H1 (cell line): ENCODE measurements around the gene KIF13A. TPM values are rescaled to one million over a fixed set of nuclear protein-coding genes. Genes with fewer than 3 reads are reported as not detected.
"Not testable (repeated sequence)": the region's sequence is repeated elsewhere in the genome, so short reads cannot be mapped to it uniquely, and the experiment has no call there.

Source experiments
- CTCF ChIA-PET: fragments of 300-600 bp; sonication (Branson Sonifier 250); formaldehyde crosslinking; loops from one replicate; lab custom pipeline; 2021; ENCODE audit not compliant: partially characterized antibody; lab: Charles Lee
- POLR2A ChIA-PET: fragments of 300-600 bp; sonication (Branson Sonifier 250); formaldehyde crosslinking; loops from one replicate; lab custom pipeline; 2021; ENCODE audit warnings: inconsistent platforms; ENCODE audit not compliant: partially characterized antibody; lab: Charles Lee
- DNase-seq, 2 experiments: peaks; one replicate each; pipeline versions ENCODE4 v3.0.0 to v3.0.0-alpha.2; 2010 to 2022; ENCODE audit warnings: low spot score in 2 of 2, low read depth in 1 of 2, mixed read lengths in 1 of 2
- FAIRE-seq: peaks from 2 replicates; lab custom pipeline; 2011; peaks lifted over from hg19 to GRCh38; lab: Jason Lieb, UNC
- H2AFZ ChIP-seq: 2 replicates; pipeline ENCODE4 v1.8.1; 2012; ENCODE audit warnings: low read length, inconsistent platforms
- H2AK5ac ChIP-seq: 2 replicates; pipeline ENCODE4 v1.6.1; 2013; ENCODE audit warnings: low read depth, low read length
- H2BK120ac ChIP-seq: replicated peaks from 2 replicates; pipeline ENCODE3; 2013; ENCODE audit warnings: low read depth, low read length, inconsistent platforms
- H2BK12ac ChIP-seq: 2 replicates; pipeline ENCODE4 v1.6.1; 2013; ENCODE audit warnings: low read depth, low read length
- H2BK15ac ChIP-seq: 2 replicates; pipeline ENCODE4 v1.6.1; 2013; ENCODE audit warnings: low read length
- H2BK20ac ChIP-seq: 2 replicates; pipeline ENCODE4 v1.6.1; 2013; ENCODE audit warnings: low read length
- H2BK5ac ChIP-seq: 2 replicates; pipeline ENCODE4 v1.6.1; 2013; ENCODE audit warnings: low read depth, low read length
- H3K14ac ChIP-seq: 2 replicates; pipeline ENCODE4 v1.6.1; 2013; ENCODE audit warnings: inconsistent platforms; ENCODE audit not compliant: insufficient read length
- H3K18ac ChIP-seq: 2 replicates; pipeline ENCODE4 v1.6.1; 2013; ENCODE audit warnings: low read length; ENCODE audit errors: extremely low read depth
- H3K23ac ChIP-seq: 2 replicates; pipeline ENCODE4 v1.6.1; 2013; ENCODE audit warnings: inconsistent platforms; ENCODE audit not compliant: insufficient read length
- H3K23me2 ChIP-seq: 2 replicates; pipeline ENCODE4 v1.6.1; 2013; ENCODE audit warnings: low read depth, low read length
- H3K27ac ChIP-seq: 2 replicates; pipeline ENCODE4 v1.6.1; 2011; ENCODE audit warnings: low read depth, low read length, inconsistent platforms
- H3K27me3 ChIP-seq, 4 experiments: replicated peaks in 1 of 4; 1 replicate in 1 of 4; 2 replicates in 3 of 4; pipeline versions ENCODE4 v1.6.1 to v1.8.1; 2011 to 2013; ENCODE audit warnings: low read length in 3 of 4, mild to moderate bottlenecking in 3 of 4, inconsistent platforms in 2 of 4, mixed read lengths in 2 of 4, moderate library complexity in 1 of 4; ENCODE audit not compliant: control insufficient read depth in 3 of 4, insufficient read depth in 3 of 4; ENCODE audit errors: extremely low read depth in 1 of 4
- H3K36me3 ChIP-seq, 4 experiments: 2 replicates each; pipeline versions ENCODE4 v1.6.1 to v1.8.1; 2011 to 2013; ENCODE audit warnings: mild to moderate bottlenecking in 4 of 4, low read length in 3 of 4, moderate library complexity in 2 of 4, control low read depth in 1 of 4, inconsistent platforms in 1 of 4; ENCODE audit not compliant: insufficient read depth in 4 of 4, control insufficient read depth in 2 of 4
- H3K4ac ChIP-seq: replicated peaks from 2 replicates; pipeline ENCODE3; 2013; ENCODE audit warnings: low read length, low read depth, mixed read lengths, inconsistent platforms; ENCODE audit not compliant: insufficient read length
- H3K4me1 ChIP-seq, 4 experiments: replicated peaks in 1 of 4; 1 replicate in 1 of 4; 2 replicates in 3 of 4; pipeline versions ENCODE4 v1.6.1 to v1.8.1; 2011 to 2013; ENCODE audit warnings: low read length in 3 of 4, inconsistent platforms in 2 of 4, mixed read lengths in 1 of 4; ENCODE audit not compliant: insufficient read depth in 4 of 4, control insufficient read depth in 3 of 4
- H3K4me2 ChIP-seq, 2 experiments: 2 replicates each; pipeline versions ENCODE4 v1.6.1 to v1.8.1; 2011 to 2013; ENCODE audit warnings: low read depth in 2 of 2, low read length in 2 of 2, control low read depth in 1 of 2, inconsistent platforms in 1 of 2, mild to moderate bottlenecking in 1 of 2; ENCODE audit not compliant: insufficient read depth in 1 of 2
- H3K4me3 ChIP-seq, 4 experiments: fragments of 200-600, 300-600 bp in 1 of 4; sonication (generic), shearing (Covaris generic), sonication (Bioruptor Twin) in 1 of 4; 2 replicates each; pipeline versions ENCODE4 v1.5.1 to v1.8.1; 2011 to 2016; ENCODE audit warnings: low read length in 4 of 4, low read depth in 3 of 4, control low read depth in 2 of 4, inconsistent platforms in 2 of 4, mild to moderate bottlenecking in 2 of 4, mixed read lengths in 1 of 4, moderate library complexity in 1 of 4; ENCODE audit not compliant: insufficient read depth in 2 of 4; ENCODE audit errors: extremely low read depth in 1 of 4
- H3K56ac ChIP-seq: replicated peaks from 2 replicates; pipeline ENCODE3; 2013; ENCODE audit warnings: low read depth, mild to moderate bottlenecking, mixed read lengths, low read length, inconsistent platforms; ENCODE audit not compliant: insufficient read length
- H3K79me1 ChIP-seq: 2 replicates; pipeline ENCODE4 v1.6.1; 2013; ENCODE audit warnings: low read depth, low read length, control low read depth
- H3K79me2 ChIP-seq, 2 experiments: 2 replicates each; pipeline versions ENCODE4 v1.6.1 to v1.8.1; 2012 to 2013; ENCODE audit warnings: low read length in 2 of 2, mild to moderate bottlenecking in 2 of 2, inconsistent platforms in 1 of 2; ENCODE audit not compliant: insufficient read depth in 2 of 2, control insufficient read depth in 1 of 2
- H3K9ac ChIP-seq, 4 experiments: replicated peaks in 1 of 4; 1 replicate in 1 of 4; 2 replicates in 3 of 4; pipeline versions ENCODE4 v1.6.1 to v1.8.1; 2011 to 2013; ENCODE audit warnings: low read depth in 3 of 4, low read length in 3 of 4, control low read depth in 2 of 4, mild to moderate bottlenecking in 2 of 4, moderate library complexity in 2 of 4, inconsistent platforms in 1 of 4; ENCODE audit errors: extremely low read depth in 1 of 4
- H3K9me3 ChIP-seq, 2 experiments: 2 replicates each; pipeline versions ENCODE4 v1.6.1 to v1.8.1; 2012 to 2013; ENCODE audit warnings: mild to moderate bottlenecking in 2 of 2, moderate library complexity in 2 of 2, control low read depth in 1 of 2, inconsistent platforms in 1 of 2, low read depth in 1 of 2, low read length in 1 of 2, mixed read lengths in 1 of 2; ENCODE audit not compliant: insufficient read depth in 2 of 2
- H4K20me1 ChIP-seq, 2 experiments: replicated peaks in 1 of 2; 2 replicates each; pipeline versions ENCODE3 to v1.8.1; 2011 to 2013; ENCODE audit warnings: inconsistent platforms in 2 of 2, low read length in 2 of 2, mild to moderate bottlenecking in 1 of 2; ENCODE audit not compliant: insufficient read depth in 2 of 2, control insufficient read depth in 1 of 2
- H4K5ac ChIP-seq: 2 replicates; pipeline ENCODE4 v1.6.1; 2013; ENCODE audit warnings: low read length, low read depth, mixed read lengths, inconsistent platforms; ENCODE audit not compliant: insufficient read length
- H4K8ac ChIP-seq: 2 replicates; pipeline ENCODE4 v1.8.0; 2013; ENCODE audit warnings: mild to moderate bottlenecking, moderate library complexity, low read length, inconsistent platforms; ENCODE audit not compliant: insufficient read depth; ENCODE audit errors: extremely low read depth
- H4K91ac ChIP-seq: replicated peaks from 2 replicates; pipeline ENCODE3; 2013; ENCODE audit warnings: low read length, mixed read lengths, inconsistent platforms; ENCODE audit not compliant: insufficient read length
- WGBS, 2 experiments: shearing (Covaris generic) in 1 of 2; methylation state at CpG; one replicate each; pipeline versions ENCODE4 v1.1.6 to v1.1.7; 2013 to 2015; ENCODE audit warnings: low lambda C conversion rate in 2 of 2, mixed read lengths in 2 of 2, inconsistent platforms in 1 of 2, low coverage in 1 of 2, missing lambda C conversion rate in 1 of 2; ENCODE audit not compliant: insufficient replicate concordance in 2 of 2, insufficient coverage in 1 of 2, insufficient read length in 1 of 2; ENCODE audit errors: extremely low coverage in 1 of 2, missing lambda C conversion rate in 1 of 2; 5-methylcytosine and 5-hydroxymethylcytosine counted together
- polyA plus RNA-seq, 7 experiments: library from polyadenylated mRNA; depleted of rRNA in 3 of 7; stranded (reverse) in 5 of 7; unstranded in 2 of 7; fragments of >200 nt in 5 of 7; fragments of 200-250 nt in 2 of 7; gene quantifications; 1 replicate in 5 of 7; 2 replicates in 1 of 7; 4 replicates in 1 of 7; pipeline versions ENCODE4 v1.2.1 to v1.2.3, GENCODE V29; 2011 to 2013; ENCODE audit warnings: missing spikeins in 2 of 7, mixed read lengths in 2 of 7
- total RNA-seq: library from RNA; stranded (reverse); fragmentation: NEBNext Ultra II Directional; extraction: Animal tissue kit (Norgen Biotek cat#: 25700); gene quantifications from 2 replicates; pipeline ENCODE4 v1.2.1, GENCODE V29; 2021

Gene KIF13A
- total and polyA plus RNA-seq, 2 of the 8 experiments (the other 6 are each of a cell fraction or from before 2014, with no cell fraction given) = 14.7 to 40.8 TPM

DNA sequence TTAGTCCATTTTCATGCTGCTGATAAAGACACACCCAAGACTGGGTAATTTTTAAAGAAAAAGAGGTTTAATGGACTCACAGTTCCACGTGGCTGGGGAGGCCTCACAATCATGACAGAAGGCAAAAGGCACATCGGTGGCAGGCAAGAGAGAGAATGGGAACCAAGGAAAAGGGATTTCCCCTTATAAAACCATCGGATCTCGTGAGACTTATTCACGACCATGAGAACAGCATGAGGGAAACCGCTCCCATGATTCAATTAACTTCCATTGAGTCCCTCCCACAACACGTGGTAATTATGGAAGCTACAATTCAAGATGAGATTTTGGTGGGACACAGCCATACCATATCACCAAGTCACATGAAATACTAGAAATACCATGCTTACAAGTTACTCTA lies 142.5 kb downstream of the KIF13A start:
- WGBS, 2 experiments = 95% methylated on average over 7 of the region's 7 CpGs; no CpG with 5 or more reads in 1 of the 2 experiments
- H4K8ac ChIP-seq, H3K4ac ChIP-seq, H3K9ac ChIP-seq, H3K27ac ChIP-seq, H4K20me1 ChIP-seq, H4K91ac ChIP-seq, H3K23ac ChIP-seq, H2BK5ac ChIP-seq, H3K18ac ChIP-seq, H2AFZ ChIP-seq, H3K4me2 ChIP-seq, H2BK15ac ChIP-seq, H2BK120ac ChIP-seq, H2BK20ac ChIP-seq, H4K5ac ChIP-seq, H3K14ac ChIP-seq, H3K56ac ChIP-seq, FAIRE-seq, DNase-seq, POLR2A ChIA-PET, H2AK5ac ChIP-seq, H3K27me3 ChIP-seq, H3K9me3 ChIP-seq, H3K4me1 ChIP-seq, H3K23me2 ChIP-seq, H3K79me2 ChIP-seq, H3K4me3 ChIP-seq, H2BK12ac ChIP-seq, H3K79me1 ChIP-seq: not testable (repeated sequence)
- peaks cover 0 to 14% (median 6%) of the 10 kb centered on the region in 4 experiments; a peak in 5 of 8 replicates for H3K36me3 ChIP-seq
- CTCF ChIA-PET = interaction anchor here (0.7 kb wide), 1 partner anchor 269 kb away, joined by 3 read pairs; no protein-coding TSS in a partner anchor
